HUDEP-2 (cell line): ENCODE results near the gene HSPG2.
"Not testable (repeated sequence)": the region's sequence is repeated elsewhere in the genome, so short reads cannot be mapped to it uniquely, and the experiment has no call there.

Source experiments
- DNase-seq, 76 experiments: peaks; one replicate each; lab custom pipeline; 2025; ENCODE audit not compliant: unreplicated experiment in 76 of 76; lab: John Stamatoyannopoulos, UW

Gene HSPG2

DNA sequence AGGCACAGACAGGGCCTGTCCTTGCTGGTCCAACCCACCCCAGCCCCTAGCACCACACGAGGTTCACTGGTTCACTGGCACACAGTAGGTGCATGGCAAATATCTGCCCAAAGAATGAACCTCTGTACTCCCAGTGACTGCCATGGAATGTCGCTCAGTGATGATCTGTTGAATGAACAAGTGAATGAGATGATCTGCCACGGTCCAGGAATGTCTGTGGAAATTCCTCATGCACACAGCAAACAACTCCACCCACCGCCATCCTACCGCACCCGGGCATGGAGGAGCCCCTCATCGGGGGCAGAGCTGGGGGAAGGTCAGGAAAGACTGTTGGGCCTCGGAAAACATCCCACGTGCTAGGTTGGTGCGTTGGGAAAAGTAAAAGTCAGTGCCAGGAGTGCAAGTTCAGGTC lies 1.7 kb downstream of the HSPG2 start:
- no peak for DNase-seq

DNA sequence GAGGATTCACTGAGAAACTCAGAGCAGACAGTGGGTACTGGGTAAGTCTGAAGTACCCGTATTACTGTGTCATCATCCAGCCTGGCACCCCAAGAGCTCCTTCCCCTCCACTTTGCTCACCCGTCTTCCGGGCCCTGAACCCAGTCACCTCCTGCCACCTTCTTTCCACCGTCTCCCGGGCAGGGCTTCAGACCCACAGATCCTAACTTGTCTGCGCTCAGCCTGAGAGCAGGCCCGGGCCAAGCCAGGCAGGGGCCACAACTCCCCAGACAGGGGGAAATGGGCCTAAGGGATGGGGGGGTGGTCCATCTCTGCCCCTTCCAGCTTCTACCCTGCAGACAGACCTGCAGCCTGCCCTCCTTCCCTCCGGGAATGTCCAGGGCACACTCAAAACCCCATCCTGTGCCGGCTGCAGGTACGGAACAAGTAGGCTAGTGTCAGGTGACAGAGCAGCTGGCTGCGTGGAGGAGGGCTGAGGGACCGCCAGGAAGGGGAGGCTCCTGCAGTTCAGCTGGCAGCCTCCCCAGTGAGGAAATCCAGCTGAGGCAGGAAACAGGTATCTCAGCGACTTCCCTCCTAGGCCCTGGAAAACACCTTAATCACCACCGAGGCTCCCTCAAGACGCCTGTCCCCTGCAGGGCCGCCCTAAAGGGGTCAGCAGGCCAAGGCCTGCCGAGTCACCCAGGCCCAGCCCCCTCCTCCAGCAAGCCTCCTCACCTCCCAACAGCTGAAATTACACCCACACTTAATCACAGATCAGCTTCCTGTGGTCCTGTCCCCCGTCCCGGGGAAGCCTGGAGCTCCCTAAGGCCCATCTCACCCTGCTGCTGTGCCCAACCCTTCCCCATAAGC lies 3.5 kb downstream of the HSPG2 start:
- DNase-seq = no peak

DNA sequence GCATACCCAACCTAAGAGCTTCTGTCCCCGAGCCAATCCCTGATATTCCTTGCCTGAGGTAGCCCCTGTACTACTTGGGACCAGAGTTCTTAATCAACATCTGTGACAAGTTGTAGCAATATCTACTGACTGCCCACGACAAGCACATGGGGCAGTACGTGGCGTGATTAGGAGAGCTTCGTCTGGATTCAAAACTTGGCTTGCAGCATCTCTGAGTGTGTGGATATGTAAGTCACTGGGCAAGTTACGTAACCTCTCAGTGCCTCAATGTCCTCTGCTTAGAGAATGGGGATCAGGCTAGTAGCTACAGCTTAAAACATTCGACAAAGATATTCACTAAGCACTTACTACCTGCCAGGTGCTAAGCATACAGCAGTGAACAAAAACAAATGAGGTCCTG lies 5.0 kb downstream of the HSPG2 start:
- DNase-seq = no peak

DNA sequence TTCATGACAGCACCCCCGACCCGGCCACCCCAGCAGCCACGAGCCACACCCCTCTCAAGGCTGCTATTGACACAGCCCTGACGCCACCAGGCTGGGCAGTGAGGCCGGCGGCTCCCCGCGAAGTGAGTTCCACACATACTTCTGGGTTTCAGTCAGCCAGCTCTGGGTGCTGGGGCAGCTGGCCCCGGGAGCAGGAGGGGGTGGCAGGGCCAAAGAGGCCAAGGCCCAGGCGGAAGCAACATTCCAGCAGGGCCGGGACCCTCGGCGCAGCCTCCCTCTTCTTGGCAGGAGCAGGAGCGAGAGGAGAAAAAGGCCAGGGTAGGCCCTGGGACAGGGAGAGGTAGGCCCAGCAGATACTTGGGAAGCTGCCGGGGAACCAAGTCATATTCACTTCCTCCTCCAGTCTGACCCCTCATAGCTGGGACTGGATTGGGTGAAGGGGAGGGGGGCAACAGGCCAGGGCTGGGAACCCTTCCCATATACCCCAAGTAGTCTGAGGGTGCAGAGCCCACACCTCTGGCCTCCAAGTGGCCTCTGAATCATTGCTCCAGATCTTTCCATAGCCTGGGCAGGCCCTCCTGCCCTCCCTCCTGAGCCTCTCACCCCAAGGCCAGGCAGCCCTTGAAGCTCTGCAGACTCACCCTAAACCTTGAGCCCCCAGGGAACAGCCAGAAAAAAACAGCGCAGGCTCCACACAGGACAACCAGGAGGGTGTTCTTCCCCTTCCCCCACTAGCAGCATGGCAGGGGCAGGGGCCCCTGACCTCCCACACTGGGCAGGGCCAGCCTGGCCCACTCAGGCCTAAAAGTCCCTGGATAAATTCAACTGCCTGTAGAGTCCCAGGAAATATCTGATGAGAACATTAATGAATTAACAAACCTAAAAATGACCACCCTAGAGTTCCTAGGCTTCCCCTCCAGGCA lies 5.7 kb downstream of the HSPG2 start:
- no peak for DNase-seq

DNA sequence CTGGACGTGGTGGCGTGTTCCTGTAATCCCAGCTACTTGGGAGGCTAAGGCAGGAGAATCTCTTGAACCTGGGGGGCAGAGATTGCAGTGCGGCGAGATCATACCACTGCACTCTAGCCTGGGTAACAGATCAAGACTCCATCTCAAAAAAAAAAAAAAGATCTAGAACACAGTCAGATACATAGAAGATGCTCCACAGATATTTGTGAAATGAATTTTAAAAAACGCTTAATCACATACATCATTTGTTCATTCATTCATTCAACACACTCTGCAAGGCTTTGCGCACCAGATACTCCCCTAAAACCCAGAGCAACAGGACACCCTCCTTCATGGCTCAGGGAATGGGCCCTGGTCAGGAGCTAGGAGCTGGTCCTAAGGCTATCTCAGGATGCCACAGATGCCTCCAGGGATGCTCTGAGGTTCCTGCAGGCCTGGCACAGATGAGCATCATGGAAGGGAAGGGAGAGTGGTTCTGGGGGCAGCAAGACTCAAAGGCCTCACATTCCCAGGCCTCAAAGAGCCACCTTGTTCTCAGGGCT lies 6.4 kb downstream of the HSPG2 start:
- no peak for DNase-seq

DNA sequence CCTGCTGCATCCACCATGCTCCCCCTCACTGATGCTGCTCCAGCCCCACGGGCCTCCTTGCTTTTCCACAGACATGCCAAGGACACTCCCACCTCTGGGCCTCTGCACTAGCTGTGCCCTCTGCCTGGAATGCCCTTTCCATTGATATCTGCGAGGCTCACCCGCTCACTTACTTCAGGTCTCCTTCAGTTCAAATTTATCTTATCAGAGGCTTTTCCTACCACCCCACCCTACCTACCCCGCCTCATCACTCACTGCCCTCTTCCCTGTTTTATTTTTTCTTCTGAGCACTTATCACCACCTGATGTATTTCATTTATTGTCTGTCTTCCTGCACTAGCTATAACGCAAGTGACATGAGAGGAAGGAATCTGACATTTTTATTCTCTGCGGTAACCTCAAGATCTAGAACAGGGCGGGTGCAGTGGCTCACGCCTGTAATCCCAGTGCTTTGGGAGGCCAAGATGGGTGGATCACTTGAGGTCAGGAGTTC lies 7.0 kb downstream of the HSPG2 start:
- peak in 15 of 76 experiments; percentile 6 to 55 (median 29) for DNase-seq

DNA sequence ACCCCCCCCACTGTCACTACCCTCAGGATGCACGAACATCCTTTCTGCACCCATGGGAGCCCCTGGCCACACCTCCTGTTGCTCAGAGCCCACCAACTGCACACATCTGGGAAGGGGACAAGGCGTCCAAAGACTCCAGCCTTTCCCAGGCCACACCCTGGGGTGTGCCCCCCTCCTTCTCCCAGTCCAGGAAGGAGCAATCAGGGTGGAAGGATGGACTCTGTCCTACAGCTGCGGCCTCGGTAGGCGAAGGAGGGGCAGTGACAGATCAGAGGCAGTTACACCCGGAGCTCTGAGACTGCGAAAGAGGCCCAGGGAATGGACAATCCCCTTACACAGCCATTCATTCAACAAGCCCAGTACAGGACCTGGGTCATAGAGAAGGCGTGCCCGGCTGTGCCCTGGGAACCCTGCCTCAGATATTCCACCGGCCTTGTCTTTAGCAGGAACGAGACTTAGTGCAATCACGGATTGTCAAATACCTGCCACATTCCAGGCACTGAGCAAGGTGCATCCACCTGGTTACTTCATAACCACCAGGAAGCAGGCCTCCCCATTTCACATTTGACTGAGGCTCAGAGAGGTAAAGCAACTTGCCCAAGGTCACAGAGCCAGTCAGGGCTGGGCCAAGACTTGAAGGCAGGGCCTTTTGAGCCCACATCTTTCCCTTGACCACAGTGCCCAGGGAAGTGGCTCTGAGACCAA lies 9.4 kb downstream of the HSPG2 start:
- DNase-seq = no peak

DNA sequence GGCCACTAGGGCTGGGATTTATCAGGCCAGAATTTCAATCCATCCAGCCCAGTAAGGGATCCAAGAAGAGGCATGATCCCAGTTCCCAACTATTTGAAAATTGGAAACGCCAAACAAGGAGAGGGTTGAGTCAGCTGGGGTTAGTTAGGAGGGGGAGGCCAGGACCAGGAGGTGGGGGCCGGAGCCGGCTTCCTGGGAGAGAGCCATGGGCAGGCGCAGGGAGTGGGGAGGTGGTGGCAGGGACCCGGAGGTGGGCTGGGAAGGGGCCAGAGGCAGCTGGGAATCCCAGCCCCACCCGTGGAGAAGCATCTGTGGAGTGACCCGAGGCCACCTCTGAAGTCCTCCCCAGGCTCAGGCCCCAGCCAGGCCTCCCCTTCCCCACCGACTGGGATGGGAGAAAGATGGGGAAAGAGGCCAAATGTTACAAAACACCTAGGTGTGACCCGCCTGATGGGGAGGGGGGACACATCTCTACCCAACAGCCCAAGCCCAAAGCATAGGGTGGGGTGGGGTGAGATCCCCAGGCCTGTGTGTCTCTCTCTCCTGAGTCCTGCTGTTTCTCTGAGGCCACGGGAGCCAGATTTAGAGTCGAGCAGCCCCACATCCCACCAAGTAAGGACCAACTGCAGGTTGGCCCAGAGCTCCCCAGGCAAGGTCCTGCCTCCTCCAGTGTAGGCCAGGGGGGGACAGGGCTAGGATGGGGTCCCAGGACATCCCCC lies 10.1 kb downstream of the HSPG2 start:
- DNase-seq = no peak

DNA sequence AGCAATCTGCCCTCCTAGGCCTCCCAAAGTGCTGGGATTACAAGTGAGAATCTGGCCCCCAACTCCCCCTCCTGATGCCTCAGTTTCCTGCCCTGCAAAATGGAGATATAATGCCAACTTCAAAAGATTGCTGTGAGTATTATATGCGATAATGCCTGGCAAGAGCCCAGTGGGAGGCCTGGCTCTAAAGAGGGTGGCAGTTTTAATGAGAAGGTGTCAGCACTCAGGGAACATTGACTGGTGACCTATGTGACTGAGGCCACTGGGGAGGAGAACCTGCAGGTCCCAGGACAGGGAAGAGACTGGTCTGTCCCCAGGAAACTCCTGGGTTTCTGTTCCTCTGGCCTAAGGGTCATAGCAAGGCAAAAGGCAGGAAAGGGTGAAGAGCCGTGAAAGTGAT lies 11.0 kb downstream of the HSPG2 start:
- no peak for DNase-seq

DNA sequence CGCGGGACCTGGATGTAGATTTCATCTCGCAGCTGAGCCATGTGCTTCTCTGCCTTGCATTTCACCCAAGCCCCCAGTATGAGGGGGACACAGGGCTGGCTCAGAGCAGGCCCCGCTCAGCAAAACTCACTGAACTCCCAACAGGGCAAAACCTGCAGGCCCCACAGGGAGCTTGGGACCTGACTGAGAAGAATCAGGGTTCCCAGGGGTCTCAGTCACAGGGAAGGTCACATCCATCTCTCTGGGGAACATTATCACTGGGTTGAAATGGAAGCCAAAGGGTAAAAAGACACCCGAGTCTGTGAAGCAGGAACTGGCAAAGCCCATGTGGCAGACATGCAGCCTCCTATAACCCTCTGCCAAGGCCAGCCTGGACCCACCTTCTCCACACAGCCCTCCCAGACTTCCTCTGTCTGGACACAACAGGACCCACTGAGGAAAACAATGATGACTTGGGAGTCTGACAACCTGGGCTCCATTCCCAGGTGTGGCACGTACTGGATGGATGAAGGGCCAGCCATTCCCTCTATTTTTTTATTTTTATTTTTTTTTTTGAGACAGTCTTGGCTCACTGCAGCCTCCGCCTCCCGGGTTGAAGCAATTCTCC lies 11.7 kb downstream of the HSPG2 start:
- DNase-seq = no peak

DNA sequence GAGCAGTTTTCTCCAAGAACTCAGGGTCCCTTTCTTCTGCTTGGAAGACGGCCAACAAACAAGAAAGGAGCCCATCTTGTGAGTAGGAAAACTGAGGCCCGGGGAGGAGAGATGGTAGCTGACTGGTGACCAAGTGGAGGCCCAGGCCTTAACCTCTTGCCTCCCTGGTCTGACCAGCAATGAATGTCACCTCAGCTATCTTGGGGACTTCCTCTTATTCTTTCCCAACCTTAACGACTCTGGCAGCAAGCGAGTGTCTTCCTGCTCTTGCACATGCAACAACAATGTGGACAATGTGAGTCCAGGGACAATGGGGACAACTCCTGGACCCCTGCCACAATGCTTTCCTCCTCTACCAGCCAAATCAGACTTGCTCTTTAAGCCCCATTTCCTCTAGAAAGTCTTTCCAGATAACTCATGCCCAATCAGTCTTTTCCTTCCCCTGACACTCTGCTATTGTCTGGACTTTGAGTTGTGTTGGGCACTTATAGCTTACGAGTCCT lies 12.6 kb downstream of the HSPG2 start:
- DNase-seq = no peak

DNA sequence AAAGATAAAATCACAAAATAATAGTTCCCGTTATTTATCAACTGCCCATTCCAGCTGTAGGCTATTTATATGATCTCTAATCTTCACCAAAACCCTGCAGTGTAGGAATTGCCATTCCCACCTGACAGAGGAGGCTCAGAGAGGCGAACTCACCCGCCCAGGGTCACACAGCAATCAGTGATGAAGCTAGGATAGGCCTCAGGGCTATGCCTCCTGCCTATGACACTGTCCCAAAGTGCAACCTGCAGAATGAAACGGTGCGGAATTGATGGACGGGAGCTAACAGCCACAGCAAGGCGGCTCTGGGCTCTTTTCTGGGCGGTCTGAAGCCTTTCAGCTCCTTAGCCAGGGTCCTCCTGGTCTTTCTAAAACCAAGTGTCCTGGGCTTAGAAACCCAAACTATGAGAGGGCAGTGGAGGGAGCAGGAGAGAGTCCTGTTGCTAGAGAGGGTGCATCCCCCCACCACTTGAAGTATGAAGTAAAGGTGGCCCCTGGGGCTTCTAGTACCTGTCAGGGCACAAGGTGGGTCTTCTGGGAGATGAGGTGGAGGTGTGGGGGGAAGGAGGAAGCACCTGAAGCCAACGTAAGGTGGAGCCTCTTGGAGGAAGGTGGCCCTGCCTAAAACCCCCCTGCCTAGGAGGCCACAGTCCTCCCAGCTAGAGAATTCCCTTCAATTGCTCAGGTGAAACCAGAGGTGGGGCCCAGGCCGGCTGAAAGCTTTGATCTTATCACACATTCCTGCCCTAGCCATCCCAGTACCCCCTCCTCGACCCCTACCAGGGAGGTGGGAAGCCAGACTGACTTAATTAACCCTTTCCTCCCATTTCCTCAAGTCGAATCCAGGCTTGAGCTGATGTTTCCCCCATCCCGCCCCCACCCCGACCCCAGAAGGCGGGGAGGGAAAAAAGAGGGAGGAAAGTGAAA lies 14.8 kb downstream of the HSPG2 start:
- no peak for DNase-seq

DNA sequence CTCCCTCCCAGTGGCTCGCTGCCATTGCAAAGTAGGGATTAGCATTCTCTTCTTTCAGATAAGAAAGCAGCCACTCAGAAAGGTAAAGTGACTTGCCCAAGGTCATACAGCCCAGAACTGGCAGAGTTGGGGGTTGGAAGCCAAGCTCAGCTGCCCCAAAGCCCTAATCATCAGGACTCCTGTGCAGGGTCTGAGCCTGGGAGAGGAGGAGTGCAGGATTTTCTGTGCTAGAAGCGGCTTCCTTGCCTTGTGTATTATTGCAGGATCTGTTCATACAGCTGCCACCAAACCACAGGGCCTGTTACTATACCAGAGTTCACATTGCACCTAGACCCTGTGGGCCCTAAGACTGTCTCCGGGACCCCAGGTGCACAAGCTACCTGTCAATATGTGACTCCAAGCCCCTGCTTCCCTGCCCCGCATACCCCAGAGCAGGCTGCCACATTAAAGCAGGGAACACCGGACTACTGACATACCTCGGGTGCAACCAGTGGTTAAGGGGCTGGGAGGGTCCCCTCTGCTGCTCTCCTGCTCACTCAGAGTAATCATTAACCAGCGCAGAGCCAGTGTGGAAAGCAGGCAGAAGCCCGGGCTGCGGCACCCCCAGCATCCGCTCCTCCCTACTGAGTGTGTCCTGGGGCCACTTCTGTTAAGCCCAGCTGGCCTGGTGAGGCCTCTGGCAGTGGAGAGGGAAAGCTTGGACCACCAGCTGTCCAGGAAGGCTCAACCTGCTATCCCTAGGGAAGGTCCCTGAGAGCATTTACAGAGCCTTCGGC lies 15.8 kb downstream of the HSPG2 start:
- peak in 35 of 76 experiments; percentile 12 to 63 (median 31) for DNase-seq

DNA sequence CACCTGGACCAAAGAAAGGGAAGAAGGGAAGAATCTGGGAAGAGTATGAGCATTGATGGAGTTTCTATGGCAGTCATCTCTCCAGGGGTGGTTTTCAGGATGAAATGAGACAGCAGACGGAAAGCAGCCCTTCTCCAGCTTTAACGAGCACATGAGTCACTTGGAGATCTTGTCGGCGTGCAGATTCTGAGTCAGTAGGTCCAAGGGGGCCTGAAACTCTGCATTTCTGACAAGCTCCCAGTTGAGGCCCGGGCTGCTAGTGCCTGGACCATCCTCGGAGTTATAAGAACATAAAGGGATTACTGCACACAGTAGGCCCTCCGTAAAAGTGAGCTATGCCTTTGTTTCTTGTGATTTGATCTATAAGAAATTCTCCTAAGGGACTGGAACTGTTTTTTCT lies 17.6 kb downstream of the HSPG2 start:
- DNase-seq = peak in 18 of 76 experiments; percentile 9 to 44 (median 28)

DNA sequence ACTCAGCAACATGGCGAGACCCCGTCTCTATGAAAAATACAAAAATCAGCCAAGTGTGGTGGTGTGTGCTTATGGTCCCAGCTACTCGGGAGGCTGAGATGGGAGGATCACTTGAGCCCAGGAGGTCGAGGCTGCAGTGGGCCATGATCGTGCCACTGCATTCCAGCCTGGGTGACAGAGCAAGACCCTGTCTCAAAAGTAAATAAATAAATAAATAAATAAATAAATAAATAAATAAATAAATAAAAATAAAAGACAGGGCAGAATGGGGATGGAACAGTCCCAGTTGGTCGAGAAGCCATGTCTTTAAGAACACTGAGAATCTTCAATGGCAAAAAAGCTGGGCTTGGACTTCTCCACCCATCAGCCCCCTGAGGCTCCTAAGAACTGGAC lies 19.9 kb downstream of the HSPG2 start:
- not testable (repeated sequence) for DNase-seq

DNA sequence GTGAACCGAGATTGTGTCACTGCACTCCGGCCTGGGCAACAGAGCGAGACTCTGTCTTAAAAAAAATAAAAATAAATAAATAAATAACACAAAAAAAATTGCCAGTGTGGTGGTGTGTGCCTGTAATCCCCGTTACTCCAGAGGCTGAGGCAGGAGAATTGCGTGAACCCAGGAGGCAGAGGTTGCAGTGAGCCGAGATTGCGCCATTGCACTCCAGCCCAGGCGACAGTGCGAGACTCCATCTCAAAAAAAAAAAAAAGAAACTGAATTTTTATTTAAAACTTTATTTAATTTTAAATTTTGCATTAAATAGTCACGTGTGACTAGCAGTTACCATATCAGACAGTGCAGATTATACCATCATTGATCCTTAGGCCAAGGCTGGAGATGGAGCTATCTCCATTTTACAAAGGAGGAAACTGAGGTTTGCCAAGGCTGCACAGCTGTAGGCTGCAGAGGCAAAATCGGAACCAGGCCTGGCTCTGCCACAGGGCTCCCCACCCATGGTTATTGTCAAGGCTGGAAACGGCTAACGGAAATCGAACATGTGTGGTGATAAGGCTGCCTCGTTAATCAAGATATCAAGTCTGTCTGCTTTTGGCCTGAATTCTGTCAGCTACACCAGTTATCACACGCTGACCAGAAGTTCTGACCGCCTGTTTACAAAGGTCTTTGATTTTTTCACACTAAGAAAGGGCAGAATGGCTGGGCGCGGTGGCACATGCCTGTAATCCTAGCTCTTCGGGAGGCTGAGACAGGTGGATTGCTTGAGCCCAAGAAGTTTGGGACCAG lies 20.5 kb downstream of the HSPG2 start:
- DNase-seq = peak in 74 of 76 experiments; percentile 47 to 95 (median 80)
